ENCODE measurements around the gene USP44.

DNA sequence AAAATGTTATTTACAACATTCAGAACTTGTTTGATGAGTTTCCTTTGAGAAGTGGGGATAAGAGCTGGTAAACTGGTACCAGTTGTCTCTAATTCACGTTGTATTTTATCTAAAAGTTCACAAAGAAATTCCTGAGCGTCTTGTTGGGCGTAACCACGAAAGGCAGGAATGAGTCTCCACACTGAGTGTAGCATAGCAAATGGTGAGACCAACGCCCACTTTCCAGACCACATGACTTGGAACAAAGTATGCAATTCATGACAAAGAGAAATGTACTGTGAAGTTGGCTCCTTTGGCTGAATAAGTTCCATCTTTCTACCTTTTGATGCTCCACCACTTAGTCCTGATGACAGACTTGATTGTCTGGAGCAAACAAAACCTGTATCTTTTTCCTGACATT, 18.4 kb downstream of the USP44 start:
- TF ChIP-seq POLR2A (IDR thresholded peaks at IDR 0.05; ENCODE audit: low read depth, low read length): no peak
- no peak for TF ChIP-seq POLR2AphosphoS5 (IDR thresholded peaks at IDR 0.05; ENCODE audit: insufficient read depth, low read depth, low read length)

Data from endothelial cell of umbilical vein (primary cell).